GM19025 (cell line): ENCODE results near the gene PDGFB.

Source experiments
- ATAC-seq: cut with Tn5 transposase; IDR thresholded peaks from one replicate; pipeline ENCODE4 v1.9.1; 2021; ENCODE audit warnings: mild to moderate bottlenecking, low read depth, moderate library complexity; ENCODE audit not compliant: unreplicated experiment

Gene PDGFB

DNA sequence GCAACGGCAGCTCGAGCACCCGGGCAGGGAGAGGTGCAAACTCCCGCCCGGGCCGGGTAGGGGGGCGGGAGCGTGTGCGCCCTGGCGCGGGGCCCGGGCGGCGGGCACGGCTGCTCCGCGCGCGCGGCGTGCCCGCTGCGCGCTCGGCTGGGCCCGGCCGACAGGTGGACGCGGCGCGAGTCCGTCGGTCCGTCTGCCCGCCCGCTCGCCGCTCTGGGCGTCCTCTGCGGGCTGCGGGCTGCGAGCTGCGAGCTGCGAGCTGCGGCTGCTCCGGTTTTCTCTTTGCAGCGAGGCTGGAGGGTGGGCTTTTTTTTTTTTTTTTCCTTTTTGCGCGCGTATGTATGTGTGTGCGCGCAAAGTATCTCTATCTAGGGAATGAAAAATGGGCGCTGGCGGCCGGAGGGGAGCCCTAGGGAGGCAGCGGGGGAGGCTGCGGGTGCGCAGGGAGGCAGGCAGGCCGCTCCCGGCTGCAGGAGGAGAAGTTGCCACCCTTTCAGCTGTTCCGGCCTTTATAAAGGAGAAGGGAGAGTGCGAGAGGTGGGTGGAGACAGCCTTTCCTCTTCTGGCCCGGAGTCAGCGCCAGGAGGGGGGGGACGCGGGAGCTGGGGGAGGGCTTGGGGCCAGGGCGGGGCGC is at the start of gene PDGFB:
Gene PDGFB, minus strand, starts transcription at position 487 of the 634 bp plus-strand sequence. CDS start 1,019 bp downstream, outside the sequence.
- ATAC-seq = no peak

DNA sequence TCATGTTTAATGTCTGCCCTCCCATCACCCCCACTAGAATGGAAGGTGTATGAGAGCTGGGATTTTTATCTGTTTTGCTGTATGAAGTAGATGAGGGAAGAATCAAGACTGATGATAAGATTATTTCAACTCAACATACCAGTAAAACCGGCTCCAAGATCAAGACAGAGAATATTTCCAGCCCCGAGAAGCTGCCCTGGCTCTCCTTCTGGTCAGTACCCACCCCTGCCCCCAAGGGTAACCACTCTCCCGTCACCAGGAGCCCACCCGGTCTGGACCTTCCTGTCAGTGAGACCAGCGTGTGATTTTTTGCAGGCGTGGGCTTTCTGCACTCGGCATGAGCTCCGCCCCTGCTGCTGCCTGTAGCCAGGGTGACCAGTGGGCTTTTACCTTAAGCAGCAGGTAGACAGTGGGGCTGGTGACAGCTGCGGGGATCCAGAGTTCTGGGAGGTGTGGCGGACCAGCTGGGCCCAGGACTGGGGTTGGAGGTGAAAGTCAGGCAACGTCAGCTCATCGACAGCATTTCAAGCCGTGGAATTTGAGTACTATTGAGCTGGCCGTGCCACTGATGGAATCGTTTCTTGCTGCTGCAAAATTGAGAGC is 49.1 kb upstream of the PDGFB start:
- ATAC-seq = no peak

DNA sequence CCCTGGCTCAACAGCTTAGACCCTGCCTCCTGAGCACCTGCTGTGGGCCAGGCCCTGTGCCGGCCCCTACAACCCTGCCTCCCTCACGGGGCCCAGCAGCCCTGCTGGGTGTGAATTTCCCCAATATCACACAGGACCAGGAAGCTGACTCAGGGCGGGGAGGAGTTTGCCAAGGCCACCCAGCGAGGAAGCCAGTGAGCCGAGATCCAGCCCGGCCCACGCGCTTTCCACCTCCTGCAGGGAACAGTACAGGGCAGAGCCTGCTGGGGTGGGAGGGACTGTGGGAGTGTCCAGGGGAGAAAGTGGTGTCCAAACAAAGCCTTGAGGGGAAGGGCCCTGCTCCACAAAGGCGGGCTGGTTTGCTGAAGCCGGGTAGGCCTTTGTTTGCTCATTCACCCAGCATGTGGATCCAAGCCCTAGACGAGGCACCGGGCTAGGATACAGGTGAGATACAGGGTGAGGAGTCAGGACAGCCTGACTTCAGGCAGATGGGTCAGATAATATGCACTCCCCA is 47.8 kb upstream of the PDGFB start:
- no peak for ATAC-seq

DNA sequence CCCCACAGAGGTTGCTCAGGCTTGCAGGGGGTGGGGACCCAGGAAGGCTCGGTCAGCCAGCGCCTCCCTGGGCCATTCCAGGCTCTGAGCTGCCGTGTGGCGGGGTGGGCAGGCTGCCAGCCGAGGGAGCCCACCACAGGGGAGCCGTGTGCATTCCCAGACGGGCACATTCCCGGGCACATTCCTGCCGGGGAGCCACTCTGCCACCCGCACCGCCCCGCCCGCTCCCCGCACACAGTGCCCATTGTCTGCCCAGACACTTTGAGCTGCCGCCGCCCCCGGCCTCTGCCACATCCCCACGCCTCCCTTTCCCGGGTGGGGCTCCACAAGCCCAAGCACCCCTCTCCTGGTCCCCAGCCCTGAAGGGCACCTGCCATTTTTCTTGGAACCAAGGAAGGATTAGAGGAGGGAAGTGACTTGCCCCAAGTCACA is 47.3 kb upstream of the PDGFB start:
- ATAC-seq = no peak

DNA sequence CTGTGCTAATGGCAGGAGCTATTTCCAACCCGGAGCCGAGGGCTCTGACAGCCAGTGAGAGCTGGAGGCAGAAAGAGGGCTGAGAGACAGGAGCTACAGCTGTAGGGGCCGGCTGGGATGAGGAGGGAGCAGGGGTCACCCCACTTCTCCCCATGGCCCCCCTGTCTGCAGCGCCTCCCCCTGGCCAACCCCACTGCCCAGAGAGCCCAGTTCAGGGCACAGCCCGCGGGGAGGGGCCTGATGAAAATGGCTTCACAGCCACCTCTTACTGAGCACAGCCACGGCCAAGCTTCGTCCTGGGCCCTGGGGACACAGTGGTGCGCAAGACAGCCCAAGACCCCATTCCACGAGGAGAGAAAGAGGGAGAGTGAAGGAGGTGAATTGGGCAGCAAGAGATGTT is 46.7 kb upstream of the PDGFB start:
- no peak for ATAC-seq

DNA sequence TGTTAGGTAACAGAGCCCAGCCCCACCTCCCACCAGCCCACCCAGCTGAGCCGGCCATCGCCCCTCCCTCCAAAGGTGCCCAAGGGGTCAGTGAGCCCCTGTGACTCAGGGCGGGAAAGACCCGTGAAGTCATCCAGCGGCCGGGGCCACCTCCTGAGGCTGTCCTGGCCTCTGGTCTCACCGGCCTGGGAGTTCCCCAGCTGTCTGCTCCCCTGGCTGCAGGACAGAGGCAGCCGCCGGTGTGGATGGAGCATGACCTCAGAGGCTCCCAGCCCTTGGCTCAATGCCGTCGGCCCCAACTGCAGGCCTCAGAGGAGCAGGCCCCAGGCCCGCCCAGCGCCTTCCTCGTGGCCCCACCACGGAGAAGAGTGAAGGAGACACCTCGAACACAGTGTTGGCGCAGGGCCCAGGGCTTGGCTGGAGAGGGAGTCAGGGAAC is 46.0 kb upstream of the PDGFB start:
- no peak for ATAC-seq

DNA sequence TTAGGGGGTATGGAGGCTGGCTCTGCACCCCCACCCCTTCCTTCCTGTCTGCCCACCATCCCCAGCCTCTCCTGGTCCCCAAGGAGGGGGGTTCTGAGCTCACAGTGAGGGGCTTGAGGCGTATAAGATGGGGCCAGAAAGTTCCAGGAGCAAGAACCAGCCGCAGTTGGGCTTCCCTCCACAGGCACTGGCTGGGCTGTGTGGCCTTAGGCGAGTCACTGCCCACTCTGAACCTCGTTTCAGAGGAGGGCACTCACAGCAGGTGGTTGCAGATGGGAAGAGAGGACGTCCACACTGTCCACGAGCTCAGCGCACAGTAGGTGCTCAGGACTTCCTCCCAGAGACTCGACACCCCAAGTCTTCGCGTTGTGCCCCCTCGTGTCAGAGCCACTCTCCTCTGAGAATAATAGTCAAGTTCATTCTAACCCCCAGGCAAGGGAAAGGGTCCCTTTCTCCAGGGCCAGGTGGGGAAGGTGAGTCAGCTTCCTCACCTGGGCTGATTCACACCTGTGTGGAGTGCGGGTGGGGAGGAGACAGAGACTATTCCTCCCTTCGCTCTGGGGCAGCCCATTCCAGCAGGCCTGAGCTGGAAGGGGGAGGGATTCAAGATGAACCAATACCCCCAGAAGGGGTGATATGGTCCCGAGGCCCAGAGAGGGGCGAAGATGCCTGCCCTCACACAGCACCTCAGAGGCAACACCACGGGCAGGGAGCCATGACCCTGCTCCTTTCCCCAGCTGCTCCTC is 45.4 kb upstream of the PDGFB start:
- no peak for ATAC-seq

DNA sequence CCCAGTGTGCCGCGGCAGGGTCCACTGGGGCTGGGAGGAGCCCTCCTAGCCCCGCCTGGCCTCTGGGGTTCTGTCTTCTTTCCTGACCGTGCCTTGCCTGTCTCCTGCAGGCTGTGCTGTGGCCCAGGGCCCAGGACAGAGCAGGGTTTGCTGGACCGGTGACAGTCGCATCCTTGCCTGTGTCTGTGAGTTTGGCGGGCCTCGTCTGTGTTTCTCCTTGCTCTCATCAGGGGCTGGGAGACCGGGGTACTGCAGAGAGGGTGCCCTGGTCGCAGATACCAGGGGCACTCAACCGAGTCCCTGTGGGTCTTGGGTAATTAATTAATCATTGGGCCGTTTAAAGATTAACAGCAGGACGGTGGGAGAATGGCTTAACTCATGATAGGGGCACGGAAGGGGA is 44.8 kb upstream of the PDGFB start:
- no peak for ATAC-seq

DNA sequence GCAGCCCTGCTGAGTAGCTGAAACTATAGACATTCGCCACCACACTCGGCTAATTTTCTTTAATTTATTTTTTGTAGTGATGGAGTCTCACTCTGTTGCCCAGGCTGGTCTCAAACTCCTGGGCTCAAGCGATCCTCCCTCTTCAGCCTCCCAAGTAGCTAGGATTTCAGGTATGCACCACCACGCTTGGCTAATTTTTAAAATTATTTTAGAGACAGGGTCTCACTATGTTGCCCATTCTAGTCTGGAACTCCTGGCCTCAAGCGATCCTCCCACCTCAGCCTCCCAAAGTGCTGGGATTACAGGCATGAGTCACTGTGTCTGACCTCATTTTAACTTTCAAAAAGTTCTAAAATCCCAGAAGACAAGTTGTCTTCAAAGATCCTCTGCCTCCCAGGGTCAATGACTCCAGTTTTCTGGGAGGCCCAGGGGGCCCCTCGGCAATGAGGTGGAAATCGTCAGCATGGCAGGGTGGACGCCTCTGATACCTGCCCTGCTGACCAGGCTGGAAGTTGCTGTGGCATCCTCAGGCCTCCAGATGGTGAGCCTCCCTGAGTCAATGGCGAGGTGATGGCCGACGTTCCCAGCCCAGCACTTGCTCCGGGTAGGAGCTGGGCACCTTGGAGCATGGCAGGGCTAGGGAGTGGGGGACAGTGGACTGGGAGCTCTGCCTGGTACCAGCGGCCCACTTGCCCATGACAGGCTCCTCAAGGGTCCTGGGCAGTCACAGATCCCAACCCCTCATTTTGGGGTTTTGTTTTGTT is 43.5 kb upstream of the PDGFB start:
- ATAC-seq = no peak

DNA sequence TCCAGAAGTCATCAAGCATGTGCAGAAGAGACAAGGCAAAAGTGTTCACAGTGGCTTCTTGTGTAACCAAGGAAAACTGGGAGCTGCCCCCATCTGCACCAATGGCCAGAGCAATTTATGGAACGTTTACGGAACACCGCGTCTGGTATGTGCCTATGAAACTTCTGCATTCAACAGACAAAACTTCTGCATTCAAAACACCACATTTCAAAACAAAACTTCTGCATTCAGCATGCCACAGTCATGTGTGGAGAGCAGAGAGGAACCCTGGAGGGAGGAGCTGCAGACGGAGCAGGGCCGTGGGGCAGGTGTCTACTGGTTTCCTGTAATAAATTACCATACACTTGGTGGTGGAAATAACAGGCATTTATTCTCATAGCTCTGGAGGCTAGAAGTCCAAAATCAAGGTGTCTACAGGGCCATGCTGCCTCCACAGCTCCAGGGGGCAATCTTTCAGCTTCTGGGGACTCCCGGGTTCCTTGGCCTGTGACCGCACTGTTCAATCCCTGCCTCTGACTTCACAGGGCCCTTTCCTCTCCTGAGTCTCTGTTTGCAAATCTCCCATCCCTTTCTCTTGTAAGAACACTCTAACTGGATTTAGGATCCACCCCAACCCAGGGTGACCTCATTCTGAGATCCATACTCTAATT is 42.4 kb upstream of the PDGFB start:
- ATAC-seq = no peak

DNA sequence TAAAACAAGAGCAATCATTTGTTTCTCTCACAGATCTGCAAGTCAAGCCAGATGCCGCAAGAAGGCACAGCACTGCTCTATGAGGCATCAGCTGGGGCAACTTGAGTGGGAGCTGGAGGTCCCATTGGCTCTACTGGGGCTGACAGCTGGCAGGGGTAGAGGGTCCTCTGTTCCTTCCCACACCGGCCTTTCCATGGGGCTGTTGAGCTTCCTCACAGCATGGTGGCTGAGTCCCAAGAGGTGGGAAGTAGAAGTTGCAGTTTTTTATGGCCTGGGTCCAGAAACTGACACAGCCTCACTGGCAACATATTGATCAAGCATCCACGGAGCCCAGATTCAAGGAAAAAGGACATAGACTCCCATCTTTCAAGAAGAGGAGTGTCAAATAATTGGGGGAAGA is 40.2 kb upstream of the PDGFB start:
- ATAC-seq = no peak

DNA sequence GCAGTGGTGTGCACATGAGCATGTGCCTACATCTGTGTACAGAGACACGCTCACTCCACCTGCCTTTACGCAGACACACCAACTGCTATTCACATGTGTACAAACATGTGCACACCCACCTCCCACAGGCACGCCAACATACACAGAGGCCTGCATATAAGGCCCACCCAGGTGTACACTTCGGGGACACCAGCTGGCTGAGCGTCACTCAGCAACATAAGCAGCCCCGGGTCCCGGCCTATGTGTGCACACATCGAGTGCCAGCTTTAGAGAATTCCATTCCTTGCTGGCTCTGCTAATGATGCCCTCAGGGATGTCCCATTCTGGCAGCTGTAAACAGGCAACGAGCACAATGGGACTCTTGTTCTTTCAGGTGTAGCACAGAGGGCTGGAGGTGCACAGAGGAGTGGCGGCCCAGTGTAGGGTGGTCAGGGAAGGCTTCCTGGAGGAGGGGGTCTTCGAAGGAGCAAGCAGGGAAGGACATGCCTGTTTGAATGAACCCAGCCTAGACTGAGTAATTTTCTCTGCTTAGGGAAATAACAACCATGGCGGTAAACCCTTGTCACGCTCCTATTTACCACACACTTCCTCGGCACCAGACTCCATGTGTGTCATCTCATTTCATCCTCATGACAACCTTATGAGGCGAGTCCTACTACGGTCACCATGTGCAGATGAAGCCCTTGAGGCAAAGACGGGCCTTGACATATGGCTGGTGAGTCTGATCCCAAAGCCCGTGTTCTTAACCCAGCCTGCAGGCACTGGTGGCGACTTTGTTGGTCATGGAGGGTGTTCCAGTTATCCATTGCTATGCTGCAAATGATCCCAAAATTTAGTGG is 39.6 kb upstream of the PDGFB start:
- no peak for ATAC-seq

DNA sequence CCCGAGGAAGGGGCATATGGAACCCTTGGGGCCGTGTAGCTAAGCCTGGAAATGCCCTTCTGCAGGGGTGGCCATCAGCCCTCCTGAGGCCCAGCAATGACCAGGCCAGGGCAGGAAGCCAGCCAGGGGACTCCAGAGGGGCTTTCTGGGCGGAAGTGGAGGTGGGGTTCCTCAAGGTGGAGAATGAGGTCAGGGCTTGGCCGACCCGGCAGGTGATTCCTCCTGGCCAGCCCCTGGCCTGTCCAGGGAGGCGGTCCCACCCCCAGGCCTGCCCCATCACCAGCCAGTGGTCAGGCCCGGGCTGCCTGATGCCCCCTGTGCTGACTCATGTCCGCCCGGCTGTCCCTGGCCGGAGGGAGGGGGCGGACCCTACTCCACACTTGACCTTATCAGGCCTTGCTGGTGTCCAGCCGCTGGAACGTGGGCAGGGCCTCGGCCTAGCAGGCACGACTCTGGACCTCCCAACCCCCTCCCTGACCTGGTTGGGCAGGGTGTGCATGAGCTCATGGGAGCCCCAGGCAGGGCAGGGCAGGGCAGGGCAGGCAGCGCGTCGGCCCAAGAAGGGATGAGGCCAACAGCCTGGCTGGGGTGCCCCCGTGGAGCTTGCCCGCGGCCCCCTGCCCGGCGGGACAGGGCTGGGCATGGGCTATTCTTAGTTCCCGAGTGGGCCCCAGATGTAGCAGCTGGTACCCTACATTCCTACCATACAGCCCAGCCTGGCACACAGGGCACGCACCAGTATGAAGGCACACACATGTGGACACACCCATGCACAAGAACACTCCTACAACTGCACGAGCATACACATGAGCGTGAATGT is 38.8 kb upstream of the PDGFB start:
- no peak for ATAC-seq

DNA sequence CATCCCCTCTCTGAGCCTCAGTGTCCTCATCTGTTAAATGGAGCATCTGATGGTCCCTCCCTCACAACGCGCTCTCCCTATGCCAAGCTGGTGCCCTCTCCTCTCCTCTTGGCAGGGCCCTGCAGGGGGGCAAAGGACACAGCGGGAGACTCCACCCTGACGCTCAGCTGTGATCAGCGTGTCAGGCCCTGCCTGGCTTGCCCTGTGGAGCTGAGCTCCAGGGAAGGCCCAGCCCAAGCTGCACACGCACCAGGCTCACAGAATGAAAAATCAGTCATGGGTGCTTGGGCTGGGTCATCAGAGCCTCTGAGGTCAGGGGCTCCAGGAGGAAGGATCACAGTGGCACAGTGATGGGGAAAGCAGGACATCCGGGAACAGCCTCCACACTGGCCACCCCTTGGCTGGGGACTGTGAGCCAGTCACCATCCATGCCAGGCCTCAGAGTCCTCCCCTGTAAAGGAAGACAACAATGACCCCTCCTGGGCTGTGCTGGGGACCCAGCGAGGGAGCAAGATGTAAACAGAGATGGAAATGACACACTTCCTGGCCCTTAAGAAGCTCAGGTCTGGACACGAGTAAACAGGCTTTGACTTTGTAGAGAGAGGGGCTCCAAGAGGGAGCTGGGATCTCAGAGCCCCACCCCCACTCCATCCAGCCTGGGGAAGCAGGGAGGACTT is 38.0 kb upstream of the PDGFB start:
- ATAC-seq = no peak

DNA sequence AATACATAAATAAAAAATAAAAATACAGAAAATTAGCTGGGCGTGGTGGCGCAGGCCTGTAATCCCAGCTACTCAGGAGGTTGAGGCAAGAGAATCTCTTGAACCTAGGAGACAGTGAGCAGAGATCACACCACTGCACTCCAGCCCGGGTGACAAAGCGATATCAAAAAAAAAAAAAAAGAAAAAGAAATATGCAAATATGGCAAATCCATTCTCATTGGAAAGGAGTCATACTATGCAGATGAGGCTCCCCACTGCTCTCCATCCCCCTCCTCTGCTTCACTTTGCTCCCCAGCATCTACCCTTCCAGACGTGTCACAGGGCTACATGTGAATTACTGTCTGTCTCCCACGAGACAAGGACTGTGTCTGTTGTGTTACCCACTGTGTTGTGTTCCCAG is 36.3 kb upstream of the PDGFB start:
- ATAC-seq = no peak

DNA sequence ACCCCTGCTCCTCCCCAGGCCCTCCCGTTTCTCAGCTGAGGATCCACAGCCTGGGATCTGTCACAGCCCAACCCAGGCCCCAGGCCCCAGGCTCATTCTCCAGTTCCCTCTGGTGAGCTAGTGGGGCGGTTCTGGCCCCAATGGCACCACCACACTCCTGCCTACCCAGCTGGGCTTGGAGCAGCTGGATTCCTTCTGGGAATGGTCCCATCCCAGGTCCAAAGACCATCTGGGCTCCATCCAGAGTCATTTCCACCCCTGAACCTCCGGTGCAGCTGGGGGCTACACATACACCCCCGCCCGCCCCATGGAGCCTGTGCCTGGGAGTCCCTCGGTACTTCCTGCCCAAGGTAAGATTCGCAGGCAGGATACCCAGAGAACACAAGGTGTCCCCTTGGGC is 35.5 kb upstream of the PDGFB start:
- ATAC-seq = no peak

DNA sequence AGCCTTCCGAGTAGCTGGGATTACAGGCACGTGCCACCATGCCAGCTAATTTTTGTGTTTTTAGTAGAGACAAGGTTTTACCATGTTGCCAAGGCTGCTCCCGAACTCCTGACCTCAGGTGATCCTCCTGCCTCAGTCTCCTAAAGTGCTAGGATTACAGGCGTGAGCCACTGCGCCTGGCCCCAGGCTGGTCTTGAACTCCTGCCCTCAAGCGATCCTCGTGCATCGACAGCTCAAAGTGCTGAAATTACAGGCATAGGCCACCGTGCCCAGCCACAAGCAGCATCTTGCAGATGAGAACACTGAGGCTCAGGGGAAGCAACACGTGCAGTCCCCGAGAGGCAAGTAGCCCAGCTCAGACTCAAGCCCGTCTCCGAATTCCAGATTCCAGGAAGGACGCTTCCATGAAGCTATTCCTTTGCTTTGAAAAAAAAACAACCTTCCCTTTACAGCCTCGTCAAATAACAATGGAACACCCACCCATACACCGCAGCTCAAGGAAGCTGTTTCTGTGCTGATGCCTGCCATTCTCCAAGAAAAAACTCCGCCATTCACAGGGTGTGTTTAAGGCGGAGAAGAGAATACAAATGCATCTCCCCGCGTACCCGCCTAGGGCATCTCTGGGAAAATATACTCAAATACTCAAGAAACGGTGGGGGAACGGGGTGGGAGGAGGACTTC is 34.5 kb upstream of the PDGFB start:
- ATAC-seq = no peak

DNA sequence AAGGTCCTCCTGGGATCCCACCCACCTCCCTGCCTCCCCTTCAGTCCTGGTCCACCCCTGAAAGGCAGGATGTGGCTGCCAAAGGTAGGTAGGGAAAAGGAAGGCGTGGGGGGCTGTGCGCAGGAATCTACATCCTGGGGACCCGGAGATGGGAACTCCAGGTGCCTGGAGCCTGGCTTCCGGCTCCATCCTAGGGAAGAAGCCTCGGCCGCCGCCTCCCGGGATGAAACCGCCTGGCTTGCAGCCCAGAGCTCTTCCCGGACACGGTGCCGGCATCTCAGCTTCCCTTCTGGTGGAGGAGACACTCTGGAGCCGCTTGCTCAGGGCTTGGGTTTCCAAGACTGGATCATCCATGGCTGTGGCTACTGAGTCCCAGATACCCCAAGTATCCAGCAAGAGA is 33.3 kb upstream of the PDGFB start:
- no peak for ATAC-seq
